Suprapubic skin (tissue), 4 donors: Measurements from ENCODE around the gene LSM4.

Source experiments
- EP300 ChIP-seq: sonication (generic); formaldehyde crosslinking; IDR thresholded peaks from one replicate; pipeline ENCODE4 v1.6.1; 2017; ENCODE audit warnings: antibody characterized with exemption
- POLR2AphosphoS5 ChIP-seq, 3 donors: sonication (generic); formaldehyde crosslinking; IDR thresholded peaks; one replicate each; pipeline ENCODE4 v1.6.1; 2017; ENCODE audit warnings: antibody characterized with exemption in 3 of 3
- TF ChIP-seq, protein P1 (sequence below), 2 donors: fragments of 200-600 bp in 1 of 2; fragments of 450-650 bp in 1 of 2; sonication (generic) in 1 of 2; IDR thresholded peaks; one replicate each; pipeline ENCODE4 v1.5.1; 2016 to 2019; ENCODE audit warnings: antibody characterized with exemption in 2 of 2, mild to moderate bottlenecking in 1 of 2, moderate library complexity in 1 of 2

DNA sequence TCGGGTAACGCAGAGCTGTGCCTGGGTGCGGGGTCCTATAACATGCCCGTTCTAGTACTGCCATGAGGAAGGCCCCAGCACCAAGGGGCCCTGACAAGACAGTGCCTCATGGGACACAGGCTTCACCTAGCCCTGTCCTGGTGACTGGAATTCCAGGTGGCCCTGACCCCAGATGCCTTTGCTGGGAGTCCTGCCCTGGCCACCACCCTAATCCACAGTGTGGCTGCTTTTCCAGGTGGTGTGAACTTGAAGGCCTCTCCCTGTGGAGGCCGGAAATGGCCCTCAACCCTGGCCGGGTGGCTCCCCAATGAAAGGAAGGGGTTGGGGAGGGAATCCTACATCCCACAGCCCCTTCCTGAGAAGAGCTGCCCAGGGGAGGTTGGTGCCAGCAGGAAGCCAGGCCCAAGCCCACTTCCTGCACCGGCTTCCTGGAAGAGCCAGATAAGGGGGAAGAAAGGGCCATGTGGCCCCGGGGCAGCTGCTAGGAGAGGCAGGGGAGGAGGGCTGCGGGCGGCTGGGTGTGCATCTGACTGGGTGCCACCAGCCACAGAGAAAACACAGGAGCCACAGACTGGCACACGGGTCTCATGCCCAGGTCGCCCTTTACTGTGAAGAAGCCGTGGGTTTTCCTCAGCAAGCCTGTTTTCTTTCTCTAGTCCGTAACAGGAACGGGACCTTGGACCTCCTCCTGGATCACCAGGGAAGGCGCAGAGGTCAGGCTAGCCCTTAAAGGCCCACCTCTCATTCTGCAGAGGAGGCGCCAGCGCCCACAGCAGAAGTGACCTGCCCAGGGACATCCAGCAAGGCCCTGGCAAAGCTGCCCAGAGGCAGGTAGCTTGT is 4.7 kb downstream of the LSM4 start:
- no peak for TF ChIP-seq POLR2AphosphoS5 (IDR thresholded peaks at IDR 0.05)
- TF ChIP-seq, protein P1, sequence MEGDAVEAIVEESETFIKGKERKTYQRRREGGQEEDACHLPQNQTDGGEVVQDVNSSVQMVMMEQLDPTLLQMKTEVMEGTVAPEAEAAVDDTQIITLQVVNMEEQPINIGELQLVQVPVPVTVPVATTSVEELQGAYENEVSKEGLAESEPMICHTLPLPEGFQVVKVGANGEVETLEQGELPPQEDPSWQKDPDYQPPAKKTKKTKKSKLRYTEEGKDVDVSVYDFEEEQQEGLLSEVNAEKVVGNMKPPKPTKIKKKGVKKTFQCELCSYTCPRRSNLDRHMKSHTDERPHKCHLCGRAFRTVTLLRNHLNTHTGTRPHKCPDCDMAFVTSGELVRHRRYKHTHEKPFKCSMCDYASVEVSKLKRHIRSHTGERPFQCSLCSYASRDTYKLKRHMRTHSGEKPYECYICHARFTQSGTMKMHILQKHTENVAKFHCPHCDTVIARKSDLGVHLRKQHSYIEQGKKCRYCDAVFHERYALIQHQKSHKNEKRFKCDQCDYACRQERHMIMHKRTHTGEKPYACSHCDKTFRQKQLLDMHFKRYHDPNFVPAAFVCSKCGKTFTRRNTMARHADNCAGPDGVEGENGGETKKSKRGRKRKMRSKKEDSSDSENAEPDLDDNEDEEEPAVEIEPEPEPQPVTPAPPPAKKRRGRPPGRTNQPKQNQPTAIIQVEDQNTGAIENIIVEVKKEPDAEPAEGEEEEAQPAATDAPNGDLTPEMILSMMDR (IDR thresholded peaks at IDR 0.05), result no peak
- TF ChIP-seq EP300, result no peak
